IMR-90 (cell line): ENCODE measurements around the gene PIM1. TPM values are rescaled to one million over a fixed set of nuclear protein-coding genes. Genes with fewer than 3 reads are reported as not detected.

Experiments used
- ATAC-seq: fragments of 200-7000 bp; cut with Tn5 transposase; 2 replicates; pipeline ENCODE4 v1.9.1; 2020; ENCODE audit warnings: low read depth, mild to moderate bottlenecking, moderate library complexity
- BruUV-seq: library from RNA; stranded (reverse); fragments of 400-500 nt; replicated peaks from 2 replicates; lab custom pipeline; 2021; lab: Mats Ljungman, UMichigan
- CTCF ChIA-PET: fragments of 300-600 bp; formaldehyde crosslinking; extraction: SDS; loops from one replicate; lab custom pipeline; 2021; ENCODE audit warnings: antibody characterized with exemption; lab: Yijun Ruan, JAX
- POLR2A ChIA-PET: fragments of 300-600 bp; sonication (Branson Sonifier 250); formaldehyde crosslinking; loops from one replicate; lab custom pipeline; 2022; ENCODE audit warnings: antibody characterized with exemption; ENCODE audit not compliant: unreplicated experiment; lab: Charles Lee
- DNase-seq: peaks from one replicate; pipeline ENCODE4 v3.0.0; 2013
- H2AFZ ChIP-seq: replicated peaks from 2 replicates; pipeline ENCODE3; 2013; ENCODE audit warnings: low read length, mild to moderate bottlenecking; ENCODE audit not compliant: poor library complexity
- H2AK5ac ChIP-seq: 2 replicates; pipeline ENCODE4 v1.6.1; 2013; ENCODE audit warnings: low read depth, low read length, inconsistent platforms
- H2AK9ac ChIP-seq: replicated peaks from 2 replicates; pipeline ENCODE3; 2013; ENCODE audit warnings: mild to moderate bottlenecking, low read depth, low read length, moderate library complexity; ENCODE audit not compliant: poor library complexity
- H2BK120ac ChIP-seq: 2 replicates; pipeline ENCODE4 v1.6.1; 2013; ENCODE audit warnings: low read depth, low read length, inconsistent platforms
- H2BK15ac ChIP-seq: 3 replicates; pipeline ENCODE4 v1.6.1; 2013; ENCODE audit warnings: low read depth, low read length, inconsistent platforms
- H2BK20ac ChIP-seq: 2 replicates; pipeline ENCODE4 v1.6.1; 2013; ENCODE audit warnings: low read depth, mild to moderate bottlenecking, inconsistent platforms, low read length, moderate library complexity
- H2BK5ac ChIP-seq: 2 replicates; pipeline ENCODE4 v1.6.1; 2013; ENCODE audit warnings: mild to moderate bottlenecking, low read depth, low read length, inconsistent platforms; ENCODE audit not compliant: poor library complexity, severe bottlenecking
- H3K14ac ChIP-seq: replicated peaks from 2 replicates; pipeline ENCODE4 v1.6.1; 2013; ENCODE audit warnings: low read depth, low read length, inconsistent platforms
- H3K18ac ChIP-seq: 2 replicates; pipeline ENCODE4 v1.6.1; 2013; ENCODE audit warnings: low read depth, low read length, control low read depth
- H3K23ac ChIP-seq: 2 replicates; pipeline ENCODE4 v1.6.1; 2013; ENCODE audit warnings: low read depth, low read length, inconsistent platforms
- H3K27ac ChIP-seq: 2 replicates; pipeline ENCODE4 v1.5.1; 2013; ENCODE audit warnings: mild to moderate bottlenecking, control low read depth, low read length; ENCODE audit not compliant: insufficient read depth
- H3K27me3 ChIP-seq: 2 replicates; pipeline ENCODE4 v1.6.1; 2013; ENCODE audit warnings: low read length; ENCODE audit not compliant: control insufficient read depth, insufficient read depth
- H3K36me3 ChIP-seq: 2 replicates; pipeline ENCODE4 v1.6.1; 2013; ENCODE audit warnings: low read length, mixed read lengths; ENCODE audit not compliant: control insufficient read depth, insufficient read depth
- H3K4ac ChIP-seq: 2 replicates; pipeline ENCODE4 v1.6.1; 2013; ENCODE audit warnings: low read depth, low read length, inconsistent platforms
- H3K4me1 ChIP-seq: 2 replicates; pipeline ENCODE4 v1.6.1; 2013; ENCODE audit warnings: low read length, mixed read lengths; ENCODE audit not compliant: control insufficient read depth, insufficient read depth
- H3K4me2 ChIP-seq: 2 replicates; pipeline ENCODE4 v1.6.1; 2013; ENCODE audit warnings: low read depth, mild to moderate bottlenecking, control low read depth, low read length, moderate library complexity
- H3K4me3 ChIP-seq: 2 replicates; pipeline ENCODE4 v1.5.1; 2013; ENCODE audit warnings: low read depth, mild to moderate bottlenecking, control low read depth, low read length, moderate library complexity; ENCODE audit not compliant: insufficient read depth
- H3K56ac ChIP-seq: 2 replicates; pipeline ENCODE4 v1.6.1; 2013; ENCODE audit warnings: low read length, inconsistent platforms; ENCODE audit not compliant: insufficient read depth; ENCODE audit errors: extremely low read depth
- H3K79me1 ChIP-seq, 2 experiments: 2 replicates each; pipeline ENCODE4 v1.6.1; 2013; ENCODE audit warnings: low read length in 2 of 2, inconsistent platforms in 1 of 2, low read depth in 1 of 2
- H3K9ac ChIP-seq: 2 replicates; pipeline ENCODE4 v1.6.1; 2013; ENCODE audit warnings: low read depth, low read length, control low read depth
- H3K9me1 ChIP-seq: 2 replicates; pipeline ENCODE4 v1.6.1; 2013; ENCODE audit warnings: low read length, inconsistent platforms; ENCODE audit not compliant: insufficient read depth
- H3K9me3 ChIP-seq: 2 replicates; pipeline ENCODE4 v1.6.1; 2013; ENCODE audit warnings: low read length; ENCODE audit not compliant: control insufficient read depth, insufficient read depth
- H4K20me1 ChIP-seq: 2 replicates; pipeline ENCODE4 v1.6.1; 2013; ENCODE audit warnings: low read length, inconsistent platforms; ENCODE audit not compliant: insufficient read depth
- H4K5ac ChIP-seq: 2 replicates; pipeline ENCODE4 v1.6.1; 2013; ENCODE audit warnings: mild to moderate bottlenecking, low read depth, low read length, control low read depth
- H4K8ac ChIP-seq, 2 experiments: 2 replicates each; pipeline ENCODE4 v1.6.1; 2013; ENCODE audit warnings: low read depth in 2 of 2, low read length in 2 of 2, control low read depth in 1 of 2, inconsistent platforms in 1 of 2
- H4K91ac ChIP-seq: 2 replicates; pipeline ENCODE4 v1.6.1; 2013; ENCODE audit warnings: low read depth, low read length, inconsistent platforms; ENCODE audit not compliant: insufficient read depth
- CEBPB ChIP-seq: IDR thresholded peaks from 2 replicates; pipeline ENCODE4 v1.6.1; 2012; ENCODE audit warnings: low read depth, low read length, improper control_type of control experiment
- FOS ChIP-seq: fragments of 150-350 bp; IDR thresholded peaks from 2 replicates; pipeline ENCODE4 v1.6.1; 2016; ENCODE audit warnings: low read depth, low read length
- MAFK ChIP-seq: IDR thresholded peaks from 2 replicates; pipeline ENCODE4 v1.6.1; 2012; ENCODE audit warnings: low read depth, low read length, improper control_type of control experiment
- RCOR1 ChIP-seq: IDR thresholded peaks from 2 replicates; pipeline ENCODE4 v1.6.1; 2012; ENCODE audit warnings: mild to moderate bottlenecking, low read length, improper control_type of control experiment; ENCODE audit not compliant: insufficient replicate concordance
- USF2 ChIP-seq: fragments of 150-350 bp; IDR thresholded peaks from 2 replicates; pipeline ENCODE4 v1.6.1; 2017; ENCODE audit warnings: mild to moderate bottlenecking, antibody characterized with exemption, low read length, low read depth
- WGBS, 2 experiments: methylation state at CpG; one replicate each; pipeline versions ENCODE4 v1.1.5 to v1.1.7; 2013; ENCODE audit warnings: missing lambda C conversion rate in 2 of 2; ENCODE audit not compliant: insufficient read length in 1 of 2; ENCODE audit errors: extremely low coverage in 2 of 2; 5-methylcytosine and 5-hydroxymethylcytosine counted together
- dilution Hi-C: fragments of 300-500 bp; cut with HindIII; formaldehyde crosslinking; loops from one replicate; pipeline ENCODE4 v1.14.3; 2018; ENCODE audit warnings: low sequenced_read_pairs; ENCODE audit not compliant: unreplicated experiment
- in situ Hi-C: fragments of 300-500 bp; cut with MboI; formaldehyde crosslinking; loops from 3 replicates; pipeline ENCODE4 v1.14.3; 2019; ENCODE audit warnings: low sequenced_read_pairs, inconsistent platforms, mixed read lengths
- intact Hi-C: fragments of 100-400 bp; cut with micrococcal nuclease; formaldehyde crosslinking; loops from 2 replicates; pipeline ENCODE4 v1.10.0; 2022
- polyA plus RNA-seq, 3 experiments: library from polyadenylated mRNA; depleted of rRNA; stranded (reverse); fragments of >200 nt; gene quantifications; 2 replicates each; pipeline ENCODE4 v1.2.3, GENCODE V29; 2012; ENCODE audit warnings: low replicate concordance in 1 of 3
- total RNA-seq: library from RNA; depleted of rRNA; stranded (reverse); fragments of >200 nt; gene quantifications from 2 replicates; pipeline ENCODE4 v1.2.3, GENCODE V29; 2012

PIM1 gene
- total and polyA plus RNA-seq, 2 of the 4 experiments (the other 2 are of a cell fraction): 7.2 to 18.5 TPM

- in situ Hi-C loops: loop anchor here (5.0 kb wide), 1 partner anchor 119 kb away; no protein-coding TSS in a partner anchor
- H2AFZ ChIP-seq: peak overlapping the region; percentile 88
Measured at GRCh38 chr6:37171201-37171969, 1.4 kb downstream of the PIM1 start.

More at GRCh38 chr6:37171201-37171969, 1.4 kb downstream of the PIM1 start:
- Histone ChIP-seq H3K9me1 (no peaks in the 10 kb centered on the region; the same call in 1 of the 2 replicates), H2BK20ac (no peak overlapping the region), H2AK5ac (peak overlapping the region; percentile 63), H3K79me1 (peaks cover 16 to 38% of the 10 kb centered on the region in 2 experiments), H3K4me1 (peaks cover 7% of the 10 kb centered on the region), H3K4me3 (peak overlapping the region; percentile 84), H3K18ac (peak overlapping the region; percentile 12), H2BK15ac (0 out of 3 replicates have a peak overlapping the region, but pooled peaks have one; percentile 0), H3K4ac (peak overlapping the region; percentile 88), H2BK120ac (peak overlapping the region; percentile 28; the same call in 1 of the 2 replicates), H2AK9ac (peak overlapping the region; percentile 95), H4K5ac (peak overlapping the region; percentile 37), H3K14ac (peak overlapping the region; percentile 95), H3K36me3 (peaks cover 37% of the 10 kb centered on the region), H3K23ac (peak overlapping the region; percentile 85), H3K27ac (peak overlapping the region; percentile 80), H3K27me3 (no peaks in the 10 kb centered on the region), H3K56ac (peak overlapping the region; percentile 60; the same call in 1 of the 2 replicates), H3K9ac (peak overlapping the region; percentile 85), H4K91ac (peak overlapping the region; percentile 82), H2BK5ac (peak overlapping the region; percentile 77), H3K4me2 (peak overlapping the region; percentile 78), H3K9me3 (no peaks in the 10 kb centered on the region), H4K20me1 (peaks cover 43% of the 10 kb centered on the region), H4K8ac (peak overlapping the region; percentile 34 to 44; a peak in 2 of 4 replicates)
- intact Hi-C loops: no loop called here
- TF ChIP-seq CEBPB: no peak
- no peak for TF ChIP-seq MAFK
- TF ChIP-seq USF2: no peak
- TF ChIP-seq FOS: no peak
- TF ChIP-seq RCOR1: no peak
- 0% methylated on average over 26 of the region's 45 CpGs; no CpG with 5 or more reads in 1 of the 2 experiments for WGBS, 2 experiments
- ChIA-PET CTCF (interaction anchor here (0.8 to 4.0 kb wide), 11 partner anchors 22 to 406 kb away, joined by 3 to 20 read pairs (median 6); no protein-coding TSS in a partner anchor), POLR2A (interaction anchor here (0.7 kb wide), 2 partner anchors 43 to 324 kb away, joined by 7 to 11 read pairs; no protein-coding TSS in a partner anchor)
- peak; percentile 51 for DNase-seq
- dilution Hi-C loops: no loop called here
- no TSS peak for BruUV-seq
- no peak for ATAC-seq
